H1 (cell line): ENCODE measurements around the gene NRXN2. TPM values are rescaled to one million over a fixed set of nuclear protein-coding genes. Genes with fewer than 3 reads are reported as not detected.

Experiments used
- CHD2 ChIP-seq: IDR thresholded peaks from 2 replicates; pipeline ENCODE4 v1.6.1; 2012; ENCODE audit warnings: low read length, improper control_type of control experiment
- KDM1A ChIP-seq: fragments of 200-600, 300-600 bp; sonication (generic); IDR thresholded peaks from 2 replicates; pipeline ENCODE4 v1.7.1; 2016; ENCODE audit warnings: mild to moderate bottlenecking, low read length, borderline replicate concordance
- TAF7 ChIP-seq: optimal IDR thresholded peaks from 2 replicates; pipeline ENCODE3; 2011; ENCODE audit warnings: low read depth, mild to moderate bottlenecking, inconsistent platforms, low read length, moderate library complexity, borderline replicate concordance
- polyA plus RNA-seq, 7 experiments: library from polyadenylated mRNA; depleted of rRNA in 3 of 7; stranded (reverse) in 5 of 7; unstranded in 2 of 7; fragments of >200 nt in 5 of 7; fragments of 200-250 nt in 2 of 7; gene quantifications; 1 replicate in 5 of 7; 2 replicates in 1 of 7; 4 replicates in 1 of 7; pipeline versions ENCODE4 v1.2.1 to v1.2.3, GENCODE V29; 2011 to 2013; ENCODE audit warnings: missing spikeins in 2 of 7, mixed read lengths in 2 of 7
- total RNA-seq: library from RNA; stranded (reverse); fragmentation: NEBNext Ultra II Directional; extraction: Animal tissue kit (Norgen Biotek cat#: 25700); gene quantifications from 2 replicates; pipeline ENCODE4 v1.2.1, GENCODE V29; 2021
- TF ChIP-seq, protein P1 (sequence below): fragments of 300-600 bp; sonication (generic); IDR thresholded peaks from 2 replicates; pipeline ENCODE4 v1.7.1; 2012; ENCODE audit warnings: low read length, moderate library complexity, mild to moderate bottlenecking, inconsistent platforms; ENCODE audit not compliant: insufficient replicate concordance

Gene NRXN2
- total and polyA plus RNA-seq, 2 of the 8 experiments (the other 6 are each of a cell fraction or from before 2014, with no cell fraction given) = 1.3 to 11.5 TPM

DNA sequence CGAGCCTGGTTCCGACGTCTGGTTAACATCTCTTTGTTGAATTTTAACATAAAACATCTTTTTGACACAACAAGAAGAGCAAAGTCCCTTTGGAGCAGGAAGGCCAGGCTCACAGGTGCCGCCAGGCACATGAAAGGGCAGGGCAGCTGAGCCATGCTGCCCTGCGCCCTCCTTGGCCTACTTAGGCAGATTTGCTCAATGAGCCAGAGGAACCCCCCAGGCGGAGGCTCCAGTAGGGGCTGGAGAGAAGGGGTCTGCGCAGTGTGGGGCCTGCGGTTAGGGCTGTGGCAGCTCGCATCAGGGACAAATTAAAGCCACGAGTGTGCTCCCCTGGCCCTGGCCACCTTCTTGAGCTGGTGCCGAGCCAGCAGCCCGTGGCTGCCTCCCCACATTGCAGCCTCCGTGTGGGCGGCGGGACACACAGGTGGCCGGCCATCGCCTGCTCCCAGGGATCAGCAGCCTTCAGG lies 141.9 kb downstream of the NRXN2 start (continued):
- TF ChIP-seq, protein P1, sequence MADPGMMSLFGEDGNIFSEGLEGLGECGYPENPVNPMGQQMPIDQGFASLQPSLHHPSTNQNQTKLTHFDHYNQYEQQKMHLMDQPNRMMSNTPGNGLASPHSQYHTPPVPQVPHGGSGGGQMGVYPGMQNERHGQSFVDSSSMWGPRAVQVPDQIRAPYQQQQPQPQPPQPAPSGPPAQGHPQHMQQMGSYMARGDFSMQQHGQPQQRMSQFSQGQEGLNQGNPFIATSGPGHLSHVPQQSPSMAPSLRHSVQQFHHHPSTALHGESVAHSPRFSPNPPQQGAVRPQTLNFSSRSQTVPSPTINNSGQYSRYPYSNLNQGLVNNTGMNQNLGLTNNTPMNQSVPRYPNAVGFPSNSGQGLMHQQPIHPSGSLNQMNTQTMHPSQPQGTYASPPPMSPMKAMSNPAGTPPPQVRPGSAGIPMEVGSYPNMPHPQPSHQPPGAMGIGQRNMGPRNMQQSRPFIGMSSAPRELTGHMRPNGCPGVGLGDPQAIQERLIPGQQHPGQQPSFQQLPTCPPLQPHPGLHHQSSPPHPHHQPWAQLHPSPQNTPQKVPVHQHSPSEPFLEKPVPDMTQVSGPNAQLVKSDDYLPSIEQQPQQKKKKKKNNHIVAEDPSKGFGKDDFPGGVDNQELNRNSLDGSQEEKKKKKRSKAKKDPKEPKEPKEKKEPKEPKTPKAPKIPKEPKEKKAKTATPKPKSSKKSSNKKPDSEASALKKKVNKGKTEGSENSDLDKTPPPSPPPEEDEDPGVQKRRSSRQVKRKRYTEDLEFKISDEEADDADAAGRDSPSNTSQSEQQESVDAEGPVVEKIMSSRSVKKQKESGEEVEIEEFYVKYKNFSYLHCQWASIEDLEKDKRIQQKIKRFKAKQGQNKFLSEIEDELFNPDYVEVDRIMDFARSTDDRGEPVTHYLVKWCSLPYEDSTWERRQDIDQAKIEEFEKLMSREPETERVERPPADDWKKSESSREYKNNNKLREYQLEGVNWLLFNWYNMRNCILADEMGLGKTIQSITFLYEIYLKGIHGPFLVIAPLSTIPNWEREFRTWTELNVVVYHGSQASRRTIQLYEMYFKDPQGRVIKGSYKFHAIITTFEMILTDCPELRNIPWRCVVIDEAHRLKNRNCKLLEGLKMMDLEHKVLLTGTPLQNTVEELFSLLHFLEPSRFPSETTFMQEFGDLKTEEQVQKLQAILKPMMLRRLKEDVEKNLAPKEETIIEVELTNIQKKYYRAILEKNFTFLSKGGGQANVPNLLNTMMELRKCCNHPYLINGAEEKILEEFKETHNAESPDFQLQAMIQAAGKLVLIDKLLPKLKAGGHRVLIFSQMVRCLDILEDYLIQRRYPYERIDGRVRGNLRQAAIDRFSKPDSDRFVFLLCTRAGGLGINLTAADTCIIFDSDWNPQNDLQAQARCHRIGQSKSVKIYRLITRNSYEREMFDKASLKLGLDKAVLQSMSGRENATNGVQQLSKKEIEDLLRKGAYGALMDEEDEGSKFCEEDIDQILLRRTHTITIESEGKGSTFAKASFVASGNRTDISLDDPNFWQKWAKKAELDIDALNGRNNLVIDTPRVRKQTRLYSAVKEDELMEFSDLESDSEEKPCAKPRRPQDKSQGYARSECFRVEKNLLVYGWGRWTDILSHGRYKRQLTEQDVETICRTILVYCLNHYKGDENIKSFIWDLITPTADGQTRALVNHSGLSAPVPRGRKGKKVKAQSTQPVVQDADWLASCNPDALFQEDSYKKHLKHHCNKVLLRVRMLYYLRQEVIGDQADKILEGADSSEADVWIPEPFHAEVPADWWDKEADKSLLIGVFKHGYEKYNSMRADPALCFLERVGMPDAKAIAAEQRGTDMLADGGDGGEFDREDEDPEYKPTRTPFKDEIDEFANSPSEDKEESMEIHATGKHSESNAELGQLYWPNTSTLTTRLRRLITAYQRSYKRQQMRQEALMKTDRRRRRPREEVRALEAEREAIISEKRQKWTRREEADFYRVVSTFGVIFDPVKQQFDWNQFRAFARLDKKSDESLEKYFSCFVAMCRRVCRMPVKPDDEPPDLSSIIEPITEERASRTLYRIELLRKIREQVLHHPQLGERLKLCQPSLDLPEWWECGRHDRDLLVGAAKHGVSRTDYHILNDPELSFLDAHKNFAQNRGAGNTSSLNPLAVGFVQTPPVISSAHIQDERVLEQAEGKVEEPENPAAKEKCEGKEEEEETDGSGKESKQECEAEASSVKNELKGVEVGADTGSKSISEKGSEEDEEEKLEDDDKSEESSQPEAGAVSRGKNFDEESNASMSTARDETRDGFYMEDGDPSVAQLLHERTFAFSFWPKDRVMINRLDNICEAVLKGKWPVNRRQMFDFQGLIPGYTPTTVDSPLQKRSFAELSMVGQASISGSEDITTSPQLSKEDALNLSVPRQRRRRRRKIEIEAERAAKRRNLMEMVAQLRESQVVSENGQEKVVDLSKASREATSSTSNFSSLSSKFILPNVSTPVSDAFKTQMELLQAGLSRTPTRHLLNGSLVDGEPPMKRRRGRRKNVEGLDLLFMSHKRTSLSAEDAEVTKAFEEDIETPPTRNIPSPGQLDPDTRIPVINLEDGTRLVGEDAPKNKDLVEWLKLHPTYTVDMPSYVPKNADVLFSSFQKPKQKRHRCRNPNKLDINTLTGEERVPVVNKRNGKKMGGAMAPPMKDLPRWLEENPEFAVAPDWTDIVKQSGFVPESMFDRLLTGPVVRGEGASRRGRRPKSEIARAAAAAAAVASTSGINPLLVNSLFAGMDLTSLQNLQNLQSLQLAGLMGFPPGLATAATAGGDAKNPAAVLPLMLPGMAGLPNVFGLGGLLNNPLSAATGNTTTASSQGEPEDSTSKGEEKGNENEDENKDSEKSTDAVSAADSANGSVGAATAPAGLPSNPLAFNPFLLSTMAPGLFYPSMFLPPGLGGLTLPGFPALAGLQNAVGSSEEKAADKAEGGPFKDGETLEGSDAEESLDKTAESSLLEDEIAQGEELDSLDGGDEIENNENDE = no peak
- TF ChIP-seq CHD2 (no peak), TAF7 (no peak), KDM1A (no peak)
